Stimulated activated CD4-positive, alpha-beta T cell treated with anti-CD3 and anti-CD28 coated beads, Interleukin-15, amount 100 ng/mL, for 24 hours (primary cell): Measurements from ENCODE around the gene RAP1A.
A peak's percentile ranks its signal among the peaks of the same experiment; 100 is the strongest.
"Not testable (repeated sequence)": the region's sequence is repeated elsewhere in the genome, so short reads cannot be mapped to it uniquely, and the experiment has no call there.

Source experiments
- DNase-seq: peaks from one replicate; pipeline ENCODE4 v3.0.0-alpha.2; 2020

RAP1A gene

DNA sequence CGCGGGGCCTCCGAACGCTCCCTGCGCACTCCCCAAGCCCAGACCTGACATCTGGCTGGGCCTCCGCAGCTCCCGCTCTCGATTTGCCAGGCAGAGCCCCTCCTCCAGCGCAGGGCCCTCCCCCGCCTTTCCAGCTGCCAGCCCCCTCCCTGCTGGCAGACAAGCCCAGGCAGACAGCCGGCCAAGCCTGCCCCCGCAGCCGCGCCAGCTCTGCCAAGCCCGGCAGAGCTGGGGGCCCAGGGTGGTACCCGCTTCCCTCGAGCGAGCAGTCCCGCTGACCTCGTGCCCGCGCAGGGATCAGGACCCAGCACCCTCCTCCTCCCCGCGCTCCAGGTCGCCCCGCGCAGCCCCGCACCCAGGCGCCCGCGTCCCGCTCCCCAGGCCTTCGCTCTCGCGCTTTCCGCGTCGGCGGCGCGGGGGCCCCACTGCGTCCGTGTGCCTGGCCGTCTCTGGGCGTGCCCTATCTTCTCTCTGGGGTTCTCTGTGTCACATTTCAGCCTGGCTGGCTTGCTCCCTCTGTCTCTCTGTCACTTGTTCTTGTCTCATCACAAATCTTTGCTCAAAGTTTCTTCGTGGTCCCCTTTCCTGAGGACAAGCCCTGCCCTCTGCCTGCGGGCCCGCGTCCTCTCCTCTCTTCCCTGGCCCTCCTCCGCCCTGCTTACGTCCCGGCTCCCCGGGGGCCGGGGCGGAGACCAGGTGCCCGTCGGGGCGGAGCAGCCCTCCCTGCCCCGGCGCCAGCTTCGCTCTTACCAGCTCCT lies 119.0 kb downstream of the RAP1A start:
- peak; percentile 57 for DNase-seq

DNA sequence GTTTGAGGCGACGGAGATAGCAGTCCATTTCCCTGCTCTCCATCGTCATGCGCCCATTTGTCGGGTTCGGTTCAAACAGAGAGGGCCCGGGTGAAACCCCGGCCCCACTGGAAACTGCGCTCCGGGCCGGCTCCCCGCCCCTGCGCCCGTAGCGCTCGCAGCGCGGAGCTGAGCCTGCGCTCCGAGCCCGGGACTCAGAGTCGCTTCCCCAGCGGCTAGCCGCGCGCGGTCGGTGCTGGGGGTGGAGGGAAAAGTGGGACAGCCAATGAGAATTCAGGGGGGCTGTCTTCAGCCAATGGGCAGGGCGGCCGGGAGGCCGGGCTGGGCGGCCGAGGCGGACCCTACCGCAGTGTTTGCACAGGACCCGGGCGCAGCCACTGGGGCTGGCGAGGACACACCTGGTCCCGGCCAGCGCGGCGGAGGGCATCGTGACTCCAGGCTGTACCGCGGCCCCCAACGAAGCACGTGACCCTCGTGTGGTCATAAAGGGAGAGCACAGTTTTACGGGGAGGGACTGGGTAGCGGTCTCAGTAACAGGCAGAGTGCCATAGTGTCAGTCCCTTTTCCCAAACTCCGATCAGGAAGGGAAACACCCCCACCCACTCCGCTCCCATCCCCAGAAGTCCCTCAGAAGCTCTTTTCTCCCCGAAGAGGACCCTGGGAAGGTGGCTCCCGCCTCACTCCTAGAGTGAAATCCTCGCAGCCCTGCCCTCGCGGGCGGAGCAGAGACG lies 119.8 kb downstream of the RAP1A start, which contains the start of gene INKA2:
Gene INKA2, minus strand, starts transcription at position 202 of the 731 bp plus-strand sequence. Its CDS starts 153 bp downstream, at position 49.
- peak; percentile 90 for DNase-seq

DNA sequence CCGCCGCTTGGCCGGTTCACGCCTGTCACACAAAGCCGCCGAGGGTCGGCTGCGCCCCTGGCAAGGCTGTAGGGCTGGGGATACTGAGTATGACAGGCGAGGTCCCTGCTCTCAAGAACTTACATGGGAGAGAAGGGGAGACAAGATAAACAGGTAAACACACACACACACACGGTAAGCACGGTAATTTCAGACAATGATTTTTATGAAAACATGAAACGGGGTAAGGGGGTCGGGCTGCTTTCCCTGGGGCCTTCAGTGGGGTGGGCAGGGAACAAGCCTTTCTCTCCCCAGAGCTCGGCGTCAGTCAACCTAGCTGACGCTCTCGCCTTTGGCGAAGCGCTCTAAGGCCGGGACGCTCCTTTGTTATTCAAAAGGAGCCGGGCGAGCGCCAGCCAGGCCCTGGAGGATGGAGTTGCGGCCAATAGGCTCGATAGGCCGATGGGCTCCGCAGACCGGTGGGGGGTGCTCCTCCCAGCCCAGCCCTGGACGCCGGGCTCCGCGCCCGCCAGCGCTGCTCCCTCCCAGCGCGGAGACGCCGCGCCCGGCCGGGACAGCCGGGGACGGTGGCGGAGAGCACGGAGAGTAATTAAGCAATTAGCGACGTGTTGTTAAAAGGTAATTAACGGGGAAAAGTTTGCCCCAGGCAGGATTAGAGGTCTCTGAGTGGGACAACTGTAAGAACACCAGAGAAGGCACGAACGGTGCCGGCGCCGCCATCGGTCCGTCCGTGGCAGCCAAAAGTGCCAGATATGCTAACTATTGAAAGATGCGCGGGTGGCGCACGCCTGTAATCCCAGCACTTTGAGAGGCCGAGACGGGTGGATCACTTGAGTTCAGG lies 120.6 kb downstream of the RAP1A start:
- peak; percentile 32 for DNase-seq

DNA sequence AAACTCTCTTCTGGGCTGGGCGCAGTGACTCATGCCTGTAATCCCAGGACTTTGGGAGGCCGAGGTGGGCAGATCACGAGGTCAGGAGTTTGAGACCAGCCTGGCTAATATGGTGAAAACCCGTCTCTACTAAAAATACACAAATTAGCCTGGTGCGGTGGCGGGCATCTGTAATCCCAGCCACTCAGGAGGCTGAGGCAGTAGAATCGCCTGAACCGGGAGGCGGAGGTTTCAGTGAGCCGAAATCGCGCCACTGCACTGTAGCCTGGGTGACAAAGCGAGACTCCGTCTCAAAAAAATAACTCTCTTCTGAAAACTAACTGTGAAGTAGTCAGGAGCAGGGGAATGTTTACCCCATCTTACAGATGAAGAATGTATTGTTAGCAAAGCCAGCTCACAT lies 122.7 kb downstream of the RAP1A start:
- not testable (repeated sequence) for DNase-seq

DNA sequence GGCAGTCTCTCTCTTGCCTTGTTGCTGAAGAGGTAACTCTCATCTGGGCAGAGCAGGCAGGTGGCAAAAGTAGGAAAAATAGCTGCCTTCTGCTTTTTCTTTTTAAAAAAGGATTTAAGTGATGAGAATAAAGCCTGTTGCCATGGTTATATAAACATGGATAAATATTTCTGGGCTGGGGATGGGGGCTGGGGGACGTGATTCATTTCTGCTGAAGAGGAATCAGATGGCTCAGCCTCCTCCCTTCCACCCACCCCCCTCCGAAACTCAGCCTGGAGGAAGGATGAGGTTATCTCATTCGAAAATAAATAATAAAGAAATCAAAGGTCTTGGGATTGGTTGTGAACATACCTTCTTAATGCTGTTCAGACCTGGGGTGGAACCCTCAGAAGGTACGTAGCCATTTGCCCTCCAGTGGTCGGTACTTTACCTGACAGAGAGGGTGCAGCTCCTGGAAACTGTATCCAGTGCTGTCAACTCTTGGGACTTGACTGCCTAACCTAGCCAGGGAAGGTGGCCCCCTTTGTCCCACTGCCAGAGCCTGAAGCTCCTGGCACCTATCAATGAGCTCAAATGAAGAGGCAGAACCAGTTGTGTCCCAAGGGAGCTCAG lies 123.5 kb downstream of the RAP1A start:
- DNase-seq, result no peak

DNA sequence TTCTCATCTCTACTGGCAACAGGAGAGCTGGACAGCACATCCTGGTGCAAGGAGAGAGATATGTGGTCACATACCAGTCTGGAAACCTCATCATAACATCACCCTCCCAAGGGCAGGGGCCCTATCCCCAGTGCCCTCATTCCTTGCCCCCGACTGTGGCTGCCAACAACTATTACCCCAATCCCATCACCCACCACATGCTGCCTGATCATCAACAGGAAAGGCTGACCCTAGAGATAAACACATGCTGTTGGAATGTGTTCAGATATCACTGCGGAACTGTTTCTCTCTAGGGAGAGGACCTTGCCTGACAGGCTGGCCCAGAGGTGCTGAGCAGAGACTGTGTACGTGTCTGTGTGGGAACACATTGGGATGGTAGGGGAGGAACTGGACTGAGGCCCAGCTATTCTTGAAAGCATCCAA lies 124.1 kb downstream of the RAP1A start:
- DNase-seq, result no peak

DNA sequence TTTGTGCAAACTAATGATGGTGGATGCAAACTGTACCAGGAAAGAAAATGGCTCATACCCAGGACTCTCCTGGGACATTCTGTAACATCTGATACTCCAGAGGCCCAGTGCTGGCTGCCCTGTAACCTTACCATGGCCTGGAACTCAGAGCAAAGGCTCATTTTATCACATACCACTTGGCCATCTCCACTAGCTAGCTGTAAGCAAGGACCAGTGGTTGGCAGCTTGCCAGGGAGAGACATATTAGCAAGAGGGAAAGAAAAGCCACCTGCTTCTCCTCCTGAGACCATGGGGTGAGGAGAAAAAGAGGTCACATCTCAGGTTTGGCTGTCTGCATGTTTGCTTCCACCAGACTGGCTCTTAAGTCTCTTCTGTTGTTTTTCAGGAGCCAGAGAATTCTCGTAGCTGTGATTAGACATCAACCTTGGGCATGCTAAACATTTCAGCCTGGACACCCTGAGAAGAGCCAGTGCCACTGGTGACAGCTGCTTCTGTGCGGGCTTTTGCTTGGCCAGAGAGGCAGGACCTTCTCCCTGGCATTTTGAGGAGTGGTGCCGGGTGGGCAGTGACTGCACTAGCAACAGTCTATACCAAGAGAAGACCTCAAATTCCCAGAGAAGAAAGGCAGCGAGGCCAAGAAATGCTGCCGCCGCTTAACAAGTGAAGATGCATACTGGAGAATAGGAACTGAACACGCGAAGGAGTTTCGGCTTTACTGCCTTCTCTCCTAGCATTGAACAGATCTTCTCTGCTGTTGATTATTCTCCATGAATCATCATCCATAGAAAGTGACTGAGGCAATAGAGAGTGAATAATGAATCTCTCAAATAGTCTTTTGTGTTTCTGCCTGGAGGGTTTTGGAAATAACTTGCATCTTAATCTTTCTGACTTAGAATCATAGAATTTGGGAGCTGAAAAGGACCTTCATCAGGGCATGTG lies 126.4 kb downstream of the RAP1A start:
- no peak for DNase-seq

DNA sequence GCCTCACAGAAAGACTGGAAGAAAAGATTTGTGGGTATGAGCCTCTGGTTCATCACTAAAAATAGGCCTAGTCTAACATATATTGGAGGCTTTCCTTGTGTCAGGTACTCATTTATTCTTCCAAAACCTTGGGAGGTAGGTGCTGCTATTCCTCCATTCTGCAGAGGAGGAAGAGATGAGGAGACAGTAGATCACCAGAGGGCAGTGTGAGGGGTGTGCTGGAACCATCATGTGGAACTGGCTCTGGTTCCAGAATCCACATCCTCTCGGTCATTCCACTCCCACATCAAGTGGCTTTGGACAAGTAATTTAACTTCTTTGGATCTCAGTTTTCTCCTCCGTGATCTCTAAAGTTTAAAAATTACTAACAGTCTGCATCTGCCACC lies 127.0 kb downstream of the RAP1A start:
- DNase-seq, result no peak

DNA sequence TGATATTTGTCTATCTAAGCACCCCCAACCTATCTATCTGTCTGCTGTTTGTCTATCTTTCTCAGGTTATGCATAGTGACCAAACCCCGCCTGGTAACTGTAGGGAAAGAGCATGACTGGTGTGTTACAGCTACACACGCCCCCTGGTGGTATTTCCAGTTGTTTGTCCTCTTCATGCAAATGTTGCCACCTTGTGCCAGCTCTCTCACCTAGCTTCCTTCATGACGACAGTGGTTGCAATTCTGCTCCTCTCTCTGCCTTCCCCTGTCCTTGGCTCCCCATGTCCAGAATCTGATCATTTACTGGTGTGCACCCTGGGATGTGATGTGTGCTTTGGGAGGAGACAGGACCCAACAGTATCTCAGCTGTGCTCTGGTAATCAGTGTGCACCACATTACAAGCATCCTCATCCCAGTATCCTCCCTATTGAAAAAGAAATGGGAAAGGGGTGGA lies 127.7 kb downstream of the RAP1A start:
- peak; percentile 84 for DNase-seq

DNA sequence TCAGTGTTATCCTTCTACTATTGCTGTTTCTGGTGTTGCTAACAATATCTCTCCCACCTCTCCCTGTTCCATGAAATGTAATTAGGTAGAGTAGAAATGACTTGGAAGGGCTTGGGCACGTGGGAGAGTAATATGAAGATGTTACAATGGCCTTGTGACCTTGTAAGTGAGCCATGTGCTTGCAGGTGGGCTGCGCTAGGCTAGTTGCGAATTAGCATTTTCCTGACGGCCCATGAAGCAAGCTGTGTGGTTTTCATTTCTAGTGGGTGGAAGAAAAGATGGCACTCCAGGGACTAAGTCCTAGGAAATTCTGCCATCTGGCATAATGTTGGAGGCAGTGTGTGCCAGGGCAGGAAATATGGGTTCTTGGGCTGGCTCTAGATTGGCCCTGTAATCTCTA lies 128.4 kb downstream of the RAP1A start:
- DNase-seq, result no peak

DNA sequence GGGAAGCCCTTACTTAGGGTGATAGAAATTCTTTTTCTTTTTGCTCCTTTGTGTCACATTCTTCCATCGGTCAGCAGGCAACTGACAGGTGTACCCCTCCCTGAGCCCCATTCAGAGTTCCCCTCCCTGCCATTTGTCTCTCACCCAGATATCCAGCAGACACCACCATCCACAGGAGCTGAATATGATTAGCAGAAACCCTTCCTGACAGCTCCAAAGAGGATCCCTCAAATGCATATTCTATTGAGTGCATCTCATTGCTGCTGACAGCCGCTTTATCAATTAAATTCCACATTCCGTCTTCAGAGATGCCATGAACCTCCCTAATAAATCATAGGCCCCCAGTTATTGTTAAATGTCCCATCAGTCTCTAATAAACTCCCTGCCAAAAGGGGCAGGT lies 130.0 kb downstream of the RAP1A start:
- no peak for DNase-seq

DNA sequence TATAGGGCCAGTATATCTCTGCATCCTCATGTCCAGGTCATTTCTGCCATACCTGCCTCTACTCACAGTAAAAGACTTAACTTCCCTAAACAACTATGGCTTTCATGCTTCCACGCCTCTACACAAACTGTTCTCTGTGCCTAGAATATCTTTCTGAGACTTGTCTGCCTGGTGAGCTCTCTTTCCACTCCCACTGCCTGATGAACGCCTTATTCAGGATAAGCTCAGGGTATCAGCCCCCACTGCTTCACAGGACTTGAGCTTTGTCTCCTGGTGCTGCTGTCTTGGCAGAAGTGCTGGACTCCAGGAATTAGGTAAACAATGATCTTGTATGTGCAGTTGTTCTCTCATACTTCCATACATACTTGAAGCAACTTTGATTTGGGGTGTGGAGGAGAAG lies 131.3 kb downstream of the RAP1A start:
- no peak for DNase-seq

DNA sequence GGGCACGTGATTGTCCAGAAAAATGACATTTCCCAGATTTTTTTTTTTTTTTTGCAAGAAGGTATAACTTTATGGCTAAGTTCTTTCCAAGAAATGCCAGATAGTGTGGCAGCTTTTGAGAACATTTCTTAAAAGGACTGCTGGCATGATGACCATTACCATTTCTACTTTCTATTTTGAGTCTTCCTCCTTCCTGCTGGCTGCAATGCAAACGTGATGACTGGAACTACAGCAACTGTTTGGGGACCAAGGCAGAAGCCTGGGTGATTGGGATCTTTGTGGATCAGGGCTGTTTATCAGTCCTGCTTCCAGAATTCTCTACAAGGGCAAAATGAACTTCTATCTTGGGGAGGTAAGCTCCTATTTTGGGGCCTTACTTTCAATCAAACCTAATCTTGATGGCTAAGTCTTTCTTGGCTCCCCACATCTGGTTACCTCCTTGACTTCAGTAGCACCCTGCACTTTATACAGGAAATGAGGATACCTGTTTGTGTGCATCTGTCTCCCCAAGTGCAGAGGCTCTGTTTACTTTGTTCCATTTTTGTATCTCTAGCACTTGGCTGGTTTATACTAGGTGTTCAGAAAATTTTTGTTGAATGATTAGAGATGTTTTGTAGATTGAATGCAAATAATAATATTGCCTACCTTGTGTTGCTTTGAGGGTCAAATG lies 132.5 kb downstream of the RAP1A start:
- DNase-seq, result no peak

DNA sequence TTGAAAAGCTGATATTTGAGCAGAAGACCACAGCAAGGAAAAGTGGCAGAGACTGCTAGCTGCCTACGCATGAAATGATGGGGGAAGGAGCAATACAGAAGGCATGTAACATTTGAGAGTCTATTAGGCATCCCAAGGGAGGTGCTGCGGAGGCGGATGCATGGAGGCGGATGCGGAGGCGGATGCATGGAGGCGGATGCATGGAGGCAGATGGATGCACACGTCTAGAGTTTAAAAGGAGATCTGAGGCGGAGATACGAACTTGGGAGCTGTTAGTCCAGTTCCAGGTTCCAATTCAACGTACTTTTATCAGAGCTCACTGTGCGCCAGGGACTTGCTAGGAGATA lies 135.4 kb downstream of the RAP1A start:
- DNase-seq, result peak; percentile 49

DNA sequence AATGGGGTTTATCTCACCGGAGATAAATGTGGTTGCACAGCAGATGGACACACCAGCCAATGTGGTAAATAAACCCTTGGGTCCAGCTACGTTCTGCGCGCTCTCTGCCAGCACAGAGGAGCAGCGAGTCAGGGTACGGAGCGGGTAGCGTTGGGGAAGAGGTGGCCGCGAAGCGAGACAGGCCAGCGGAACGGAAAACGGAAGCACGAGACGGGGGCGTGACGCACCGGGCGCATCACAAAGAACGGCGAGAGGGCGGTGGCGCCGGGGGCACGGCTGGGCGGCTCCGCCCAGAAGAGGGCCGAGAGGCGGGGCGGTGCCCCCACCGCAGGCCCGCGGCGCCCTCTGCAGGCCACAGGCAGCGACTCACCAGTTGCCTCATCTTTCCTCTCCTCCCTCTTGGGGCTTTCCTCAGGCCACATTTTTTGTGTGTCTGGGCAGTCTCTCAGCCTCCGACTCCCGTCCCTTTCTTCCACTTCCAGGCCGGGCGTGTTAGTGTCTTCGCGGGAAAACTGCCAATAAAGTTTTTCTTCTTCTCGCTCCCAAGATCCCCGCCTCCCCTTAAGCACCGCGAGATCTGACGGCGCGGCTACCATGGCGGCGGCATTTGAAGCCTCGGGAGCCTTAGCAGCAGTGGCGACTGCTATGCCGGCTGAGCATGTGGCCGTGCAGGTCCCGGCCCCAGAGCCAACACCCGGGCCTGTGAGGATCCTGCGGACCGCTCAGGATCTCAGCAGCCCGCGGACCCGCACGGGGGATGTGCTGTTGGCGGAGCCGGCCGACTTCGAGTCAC lies 135.9 kb downstream of the RAP1A start, which contains the start of gene DDX20:
Gene DDX20, plus strand, starts transcription at position 571 of the 793 bp plus-strand sequence. Its CDS starts 24 bp downstream, at position 595.
- peak; percentile 95 for DNase-seq

DNA sequence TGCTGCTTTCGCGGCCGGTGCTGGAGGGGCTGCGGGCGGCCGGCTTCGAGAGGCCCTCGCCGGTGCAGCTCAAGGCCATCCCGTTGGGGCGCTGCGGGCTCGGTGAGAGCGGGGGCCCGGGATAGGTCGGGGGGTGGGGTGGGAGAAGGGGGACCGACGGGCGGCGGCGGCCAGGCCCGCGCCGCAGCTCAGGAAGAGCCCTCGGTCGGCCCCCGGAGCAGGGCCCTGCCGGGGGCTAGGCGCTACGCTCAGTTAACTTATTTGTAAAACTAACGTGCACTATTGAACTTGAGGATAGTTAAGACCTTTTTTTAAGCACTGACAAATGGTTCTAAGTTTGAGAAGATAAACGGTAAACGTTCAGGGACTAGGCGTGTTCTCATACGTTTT lies 136.5 kb downstream of the RAP1A start:
- DNase-seq, result no peak

DNA sequence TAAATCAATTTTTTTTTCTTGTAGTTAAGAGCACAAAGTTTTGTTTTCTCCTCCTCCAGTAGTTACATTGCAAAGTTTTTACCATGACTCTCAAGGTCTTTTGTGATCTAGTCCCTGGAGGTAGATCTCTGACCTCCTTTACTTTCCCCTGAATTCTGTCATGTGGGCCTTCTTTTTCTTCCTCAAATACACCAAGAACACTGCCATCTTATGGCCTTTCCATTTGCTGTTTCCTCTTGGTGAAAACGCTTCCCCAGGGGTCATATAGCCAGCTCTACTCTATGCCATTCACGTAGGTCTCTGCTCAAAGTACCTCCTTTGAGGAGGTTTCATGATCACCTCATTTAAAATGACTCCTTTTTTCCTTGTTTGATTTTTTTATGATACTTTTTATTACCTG lies 138.8 kb downstream of the RAP1A start:
- DNase-seq, result no peak

DNA sequence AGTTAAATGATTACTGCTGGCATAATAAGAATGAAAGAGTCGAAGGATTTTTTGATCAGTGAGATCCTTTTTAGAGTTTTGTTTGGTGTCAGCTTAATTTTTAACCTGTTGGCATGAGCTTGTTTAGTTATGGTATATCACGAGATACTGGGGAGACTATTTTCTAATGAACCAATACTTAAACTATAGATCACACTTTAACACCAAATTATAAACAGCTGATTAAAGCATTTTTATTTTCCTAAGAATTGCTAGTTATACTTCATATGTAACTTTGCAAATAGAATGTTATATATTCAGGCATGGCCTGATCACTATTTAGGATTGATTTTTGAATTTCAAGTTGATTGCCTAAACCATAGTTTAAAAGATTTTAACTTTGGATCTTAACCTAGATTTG lies 142.1 kb downstream of the RAP1A start:
- no peak for DNase-seq

DNA sequence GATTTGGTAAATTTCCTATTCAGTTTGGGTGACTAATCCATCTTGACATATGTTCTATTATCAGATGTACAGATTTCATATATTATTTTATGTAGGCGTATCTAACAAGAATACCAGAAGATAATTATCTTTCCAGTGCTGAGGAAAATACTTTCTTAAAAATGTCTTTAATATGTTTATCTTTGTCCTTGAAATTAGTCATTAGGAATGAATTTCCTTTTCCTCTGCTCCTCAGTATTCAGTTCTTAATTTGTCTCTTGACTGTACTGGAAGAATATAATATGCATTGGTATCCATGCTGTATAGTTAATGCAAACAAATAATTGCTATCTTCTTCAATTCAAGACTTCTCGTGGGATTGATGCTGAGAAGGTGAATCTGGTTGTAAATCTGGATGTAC lies 142.7 kb downstream of the RAP1A start:
- no peak for DNase-seq
